Putamen (tissue), 1 donor: ENCODE results near the gene KCND1.

Experiments used
- DNase-seq: peaks from one replicate; pipeline ENCODE4 v3.0.0-alpha.2; 2016; ENCODE audit warnings: low spot score

KCND1 gene

GRCh38 chrX:48974574-48974973 lies 2.9 kb upstream of the KCND1 start:
- DNase-seq = no peak

GRCh38 chrX:48974033-48974432 lies 2.4 kb upstream of the KCND1 start:
- no peak for DNase-seq

GRCh38 chrX:48972220-48973164 lies 848 bp upstream of the KCND1 start:
- no peak for DNase-seq

- DNase-seq = no peak
Observed at GRCh38 chrX:48969471-48969870, 2.2 kb downstream of the KCND1 start.

- DNase-seq = no peak
Observed at GRCh38 chrX:48968377-48968776, 3.3 kb downstream of the KCND1 start.

- DNase-seq = no peak
Observed at GRCh38 chrX:48966796-48967579, 4.7 kb downstream of the KCND1 start.

GRCh38 chrX:48965959-48966358 lies 5.7 kb downstream of the KCND1 start:
- no peak for DNase-seq

- DNase-seq = no peak
Observed at GRCh38 chrX:48961585-48962091, 10.0 kb downstream of the KCND1 start.

- no peak for DNase-seq
Observed at GRCh38 chrX:48960291-48960690, 11.4 kb downstream of the KCND1 start.

- peak; percentile 13 for DNase-seq
Observed at GRCh38 chrX:48958635-48959094, 13.0 kb downstream of the KCND1 start.

- DNase-seq = peak; percentile 97
Observed at GRCh38 chrX:48957827-48958634, 13.6 kb downstream of the KCND1 start.

- DNase-seq = peak; percentile 66
Observed at GRCh38 chrX:48957477-48957826, 14.2 kb downstream of the KCND1 start, which contains the start of gene OTUD5. TSS of gene OTUD5 (minus strand) at chrX:48957607. CDS start at chrX:48957570, 37 bp downstream.

- DNase-seq = no peak
Observed at GRCh38 chrX:48956728-48957414, 14.8 kb downstream of the KCND1 start.

- no peak for DNase-seq
Observed at GRCh38 chrX:48948589-48948988, 23.1 kb downstream of the KCND1 start.

GRCh38 chrX:48945517-48946348 lies 25.9 kb downstream of the KCND1 start:
- DNase-seq = no peak

- DNase-seq = no peak
Observed at GRCh38 chrX:48942895-48943294, 28.7 kb downstream of the KCND1 start.

- DNase-seq = no peak
Observed at GRCh38 chrX:48940404-48940955, 31.2 kb downstream of the KCND1 start.

GRCh38 chrX:48939524-48940228 lies 32.0 kb downstream of the KCND1 start:
- no peak for DNase-seq

GRCh38 chrX:48938721-48939425 lies 32.8 kb downstream of the KCND1 start:
- DNase-seq = no peak
